K562 (cell line): ENCODE data around the gene FHIP2A. TPM values are rescaled to one million over a fixed set of nuclear protein-coding genes. Genes with fewer than 3 reads are reported as not detected.

Experiments used
- ARID1B ChIP-seq: fragments of 450-650 bp; IDR thresholded peaks from 2 replicates; pipeline ENCODE4 v1.6.1; 2016; ENCODE audit warnings: antibody characterized with exemption, mild to moderate bottlenecking, inconsistent platforms
- GMEB1 ChIP-seq: fragments of 250-450 bp; sonication (Bioruptor Pico); IDR thresholded peaks from 2 replicates; pipeline ENCODE4 v1.4.0; 2020; ENCODE audit warnings: mild to moderate bottlenecking
- JUNB ChIP-seq: fragments of 450-650 bp; formaldehyde crosslinking; conservative IDR thresholded peaks from 2 replicates; pipeline ENCODE4 v1.4.0; 2020; ENCODE audit warnings: mild to moderate bottlenecking
- MAZ ChIP-seq, 2 experiments: fragments of 450-650 bp in 1 of 2; sonication (generic) in 1 of 2; formaldehyde crosslinking; IDR thresholded peaks in 1 of 2; conservative IDR thresholded peaks in 1 of 2; 2 replicates each; pipeline versions ENCODE4 v1.4.0 to v1.5.0; 2020; ENCODE audit warnings: mild to moderate bottlenecking in 1 of 2, missing genetic modification reagents in 1 of 2
- NR0B1 ChIP-seq: fragments of 450-650 bp; IDR thresholded peaks from one replicate; pipeline ENCODE4 v1.6.1; 2018; ENCODE audit warnings: mild to moderate bottlenecking, moderate library complexity; ENCODE audit not compliant: partially characterized antibody
- ZBTB11 ChIP-seq, 3 experiments: fragments of 200-800 bp in 1 of 3; fragments of 250-450 bp in 1 of 3; fragments of 450-650 bp in 1 of 3; sonication (Bioruptor Pico) in 1 of 3; sonication (Bioruptor generic) in 1 of 3; formaldehyde crosslinking in 1 of 3; IDR thresholded peaks; 2 replicates each; pipeline versions ENCODE4 v1.6.1 to v1.8.0; 2016 to 2022; ENCODE audit warnings: mild to moderate bottlenecking in 2 of 3, missing genetic modification characterization in 2 of 3, missing compliant biosample characterization in 1 of 3, moderate library complexity in 1 of 3
- ZBTB34 ChIP-seq: fragments of 250-450 bp; sonication (Bioruptor Pico); IDR thresholded peaks from 2 replicates; pipeline ENCODE4 v1.8.0; 2021; ENCODE audit warnings: mild to moderate bottlenecking, moderate library complexity
- ZNF124 ChIP-seq: sonication (generic); formaldehyde crosslinking; IDR thresholded peaks from 2 replicates; pipeline ENCODE4 v1.8.1; 2022; ENCODE audit warnings: missing genetic modification reagents
- polyA plus RNA-seq, 8 experiments: library from polyadenylated mRNA; depleted of rRNA in 4 of 8; stranded (reverse) in 5 of 8; unstranded in 3 of 8; fragments of >200 nt; fragmentation: Nextera tagmentation in 2 of 8; fragmentation: Illumina TruSeq in 1 of 8; extraction: Ambion mirVana in 2 of 8; extraction: Trizol in 1 of 8; gene quantifications; 2 replicates each; pipeline versions ENCODE4 v1.2.1 to v1.2.3, GENCODE V29; 2011 to 2014; ENCODE audit warnings: inconsistent platforms in 1 of 8, missing spikeins in 1 of 8
- total RNA-seq, 7 experiments: library from RNA; depleted of rRNA in 6 of 7; stranded (reverse); fragments of >200 nt in 6 of 7; fragmentation: Illumina TruSeq in 2 of 7; extraction: Trizol in 2 of 7; gene quantifications; 2 replicates each; pipeline versions ENCODE4 v1.2.1 to v1.2.3, GENCODE V29; 2011 to 2021; ENCODE audit warnings: low replicate concordance in 1 of 7

FHIP2A gene
- total and polyA plus RNA-seq, 9 of the 15 experiments (the other 6 are each of a cell fraction or from before 2014, with no cell fraction given) = 1.5 to 7.4 (median 3.3) TPM

- no peak for TF ChIP-seq ZBTB11 (CRISPR knock-in tag; IDR thresholded peaks at IDR 0.05)
- TF ChIP-seq ZNF124 (CRISPR knock-in tag) = no peak
- TF ChIP-seq NR0B1 = no peak
- TF ChIP-seq GMEB1 (CRISPR knock-in tag) = no peak
- TF ChIP-seq MAZ (CRISPR knock-in tag; conservative IDR thresholded peaks at IDR 0.05 in 1 of 2, IDR thresholded peaks at IDR 0.05 in 1 of 2) = no peak
- TF ChIP-seq JUNB = no peak
- TF ChIP-seq ARID1B = no peak
- no peak for TF ChIP-seq ZBTB34 (CRISPR knock-in tag)
- TF ChIP-seq, all 486 proteins: peak for 0
Measured at GRCh38 chr10:114801411-114801813, 20.2 kb upstream of the FHIP2A start (continued).
